ENCODE results near the gene ZNF697. TPM values are rescaled to one million over a fixed set of nuclear protein-coding genes. Genes with fewer than 3 reads are reported as not detected.

ZNF697 gene
- total and polyA plus RNA-seq, 9 of the 15 experiments (the other 6 are each of a cell fraction or from before 2014, with no cell fraction given): 2.1 to 13.6 (median 8.3) TPM

DNA sequence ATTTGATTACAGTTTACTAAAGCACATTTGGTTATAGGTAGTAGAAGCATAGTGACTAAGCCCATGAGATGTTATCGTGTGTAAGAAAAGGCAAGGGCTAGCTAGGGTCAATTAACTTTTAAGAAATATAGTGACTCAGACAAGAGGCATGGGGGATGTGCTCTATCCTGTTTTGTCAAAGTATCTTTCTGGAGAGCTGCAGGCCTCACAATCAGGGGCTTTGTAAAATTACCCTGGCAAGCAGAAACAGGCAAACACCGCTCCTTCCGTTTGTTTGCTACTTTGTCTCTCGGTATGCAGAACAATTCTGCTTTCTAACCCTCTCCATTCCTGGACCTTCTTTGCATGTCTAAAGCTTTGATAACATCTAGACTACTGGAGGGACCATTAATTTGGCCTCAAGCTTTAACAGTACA, 26.1 kb upstream of the ZNF697 start (continued):
- TF ChIP-seq, protein P1, sequence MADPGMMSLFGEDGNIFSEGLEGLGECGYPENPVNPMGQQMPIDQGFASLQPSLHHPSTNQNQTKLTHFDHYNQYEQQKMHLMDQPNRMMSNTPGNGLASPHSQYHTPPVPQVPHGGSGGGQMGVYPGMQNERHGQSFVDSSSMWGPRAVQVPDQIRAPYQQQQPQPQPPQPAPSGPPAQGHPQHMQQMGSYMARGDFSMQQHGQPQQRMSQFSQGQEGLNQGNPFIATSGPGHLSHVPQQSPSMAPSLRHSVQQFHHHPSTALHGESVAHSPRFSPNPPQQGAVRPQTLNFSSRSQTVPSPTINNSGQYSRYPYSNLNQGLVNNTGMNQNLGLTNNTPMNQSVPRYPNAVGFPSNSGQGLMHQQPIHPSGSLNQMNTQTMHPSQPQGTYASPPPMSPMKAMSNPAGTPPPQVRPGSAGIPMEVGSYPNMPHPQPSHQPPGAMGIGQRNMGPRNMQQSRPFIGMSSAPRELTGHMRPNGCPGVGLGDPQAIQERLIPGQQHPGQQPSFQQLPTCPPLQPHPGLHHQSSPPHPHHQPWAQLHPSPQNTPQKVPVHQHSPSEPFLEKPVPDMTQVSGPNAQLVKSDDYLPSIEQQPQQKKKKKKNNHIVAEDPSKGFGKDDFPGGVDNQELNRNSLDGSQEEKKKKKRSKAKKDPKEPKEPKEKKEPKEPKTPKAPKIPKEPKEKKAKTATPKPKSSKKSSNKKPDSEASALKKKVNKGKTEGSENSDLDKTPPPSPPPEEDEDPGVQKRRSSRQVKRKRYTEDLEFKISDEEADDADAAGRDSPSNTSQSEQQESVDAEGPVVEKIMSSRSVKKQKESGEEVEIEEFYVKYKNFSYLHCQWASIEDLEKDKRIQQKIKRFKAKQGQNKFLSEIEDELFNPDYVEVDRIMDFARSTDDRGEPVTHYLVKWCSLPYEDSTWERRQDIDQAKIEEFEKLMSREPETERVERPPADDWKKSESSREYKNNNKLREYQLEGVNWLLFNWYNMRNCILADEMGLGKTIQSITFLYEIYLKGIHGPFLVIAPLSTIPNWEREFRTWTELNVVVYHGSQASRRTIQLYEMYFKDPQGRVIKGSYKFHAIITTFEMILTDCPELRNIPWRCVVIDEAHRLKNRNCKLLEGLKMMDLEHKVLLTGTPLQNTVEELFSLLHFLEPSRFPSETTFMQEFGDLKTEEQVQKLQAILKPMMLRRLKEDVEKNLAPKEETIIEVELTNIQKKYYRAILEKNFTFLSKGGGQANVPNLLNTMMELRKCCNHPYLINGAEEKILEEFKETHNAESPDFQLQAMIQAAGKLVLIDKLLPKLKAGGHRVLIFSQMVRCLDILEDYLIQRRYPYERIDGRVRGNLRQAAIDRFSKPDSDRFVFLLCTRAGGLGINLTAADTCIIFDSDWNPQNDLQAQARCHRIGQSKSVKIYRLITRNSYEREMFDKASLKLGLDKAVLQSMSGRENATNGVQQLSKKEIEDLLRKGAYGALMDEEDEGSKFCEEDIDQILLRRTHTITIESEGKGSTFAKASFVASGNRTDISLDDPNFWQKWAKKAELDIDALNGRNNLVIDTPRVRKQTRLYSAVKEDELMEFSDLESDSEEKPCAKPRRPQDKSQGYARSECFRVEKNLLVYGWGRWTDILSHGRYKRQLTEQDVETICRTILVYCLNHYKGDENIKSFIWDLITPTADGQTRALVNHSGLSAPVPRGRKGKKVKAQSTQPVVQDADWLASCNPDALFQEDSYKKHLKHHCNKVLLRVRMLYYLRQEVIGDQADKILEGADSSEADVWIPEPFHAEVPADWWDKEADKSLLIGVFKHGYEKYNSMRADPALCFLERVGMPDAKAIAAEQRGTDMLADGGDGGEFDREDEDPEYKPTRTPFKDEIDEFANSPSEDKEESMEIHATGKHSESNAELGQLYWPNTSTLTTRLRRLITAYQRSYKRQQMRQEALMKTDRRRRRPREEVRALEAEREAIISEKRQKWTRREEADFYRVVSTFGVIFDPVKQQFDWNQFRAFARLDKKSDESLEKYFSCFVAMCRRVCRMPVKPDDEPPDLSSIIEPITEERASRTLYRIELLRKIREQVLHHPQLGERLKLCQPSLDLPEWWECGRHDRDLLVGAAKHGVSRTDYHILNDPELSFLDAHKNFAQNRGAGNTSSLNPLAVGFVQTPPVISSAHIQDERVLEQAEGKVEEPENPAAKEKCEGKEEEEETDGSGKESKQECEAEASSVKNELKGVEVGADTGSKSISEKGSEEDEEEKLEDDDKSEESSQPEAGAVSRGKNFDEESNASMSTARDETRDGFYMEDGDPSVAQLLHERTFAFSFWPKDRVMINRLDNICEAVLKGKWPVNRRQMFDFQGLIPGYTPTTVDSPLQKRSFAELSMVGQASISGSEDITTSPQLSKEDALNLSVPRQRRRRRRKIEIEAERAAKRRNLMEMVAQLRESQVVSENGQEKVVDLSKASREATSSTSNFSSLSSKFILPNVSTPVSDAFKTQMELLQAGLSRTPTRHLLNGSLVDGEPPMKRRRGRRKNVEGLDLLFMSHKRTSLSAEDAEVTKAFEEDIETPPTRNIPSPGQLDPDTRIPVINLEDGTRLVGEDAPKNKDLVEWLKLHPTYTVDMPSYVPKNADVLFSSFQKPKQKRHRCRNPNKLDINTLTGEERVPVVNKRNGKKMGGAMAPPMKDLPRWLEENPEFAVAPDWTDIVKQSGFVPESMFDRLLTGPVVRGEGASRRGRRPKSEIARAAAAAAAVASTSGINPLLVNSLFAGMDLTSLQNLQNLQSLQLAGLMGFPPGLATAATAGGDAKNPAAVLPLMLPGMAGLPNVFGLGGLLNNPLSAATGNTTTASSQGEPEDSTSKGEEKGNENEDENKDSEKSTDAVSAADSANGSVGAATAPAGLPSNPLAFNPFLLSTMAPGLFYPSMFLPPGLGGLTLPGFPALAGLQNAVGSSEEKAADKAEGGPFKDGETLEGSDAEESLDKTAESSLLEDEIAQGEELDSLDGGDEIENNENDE (IDR thresholded peaks at IDR 0.05; ENCODE audit: low read depth, low read length): no peak
- TF ChIP-seq SUPT5H (IDR thresholded peaks at IDR 0.05) (no peak), JUND (IDR thresholded peaks at IDR 0.05; ENCODE audit: borderline replicate concordance, low read depth, low read length) (peak; percentile 73), JUND (tag; IDR thresholded peaks at IDR 0.05; ENCODE audit: borderline replicate concordance, low read depth, low read length) (peak; percentile 58; the same call in 1 of the 3 replicates), SRSF9 (IDR thresholded peaks at IDR 0.05; ENCODE audit: borderline replicate concordance, low read depth, low read length) (no peak), ZNF561 (CRISPR knock-in tag; conservative IDR thresholded peaks at IDR 0.05) (no peak)
